Neural progenitor cell (in vitro differentiated cells): Measurements from ENCODE around the gene IQSEC2. TPM values are rescaled to one million over a fixed set of nuclear protein-coding genes. Genes with fewer than 3 reads are reported as not detected.

Experiments used
- DNase-seq: peaks from one replicate; pipeline ENCODE4 v3.0.0-alpha.2; 2016; ENCODE audit warnings: low spot score
- H2AFZ ChIP-seq: fragments of 200-600 bp; sonication (generic); replicated peaks from 2 replicates; pipeline ENCODE4 v1.6.1; 2016; ENCODE audit warnings: antibody characterized with exemption
- H3F3A ChIP-seq: fragments of 200-600 bp; sonication (generic); 2 replicates; pipeline ENCODE4 v1.6.1; 2016; ENCODE audit warnings: antibody characterized with exemption, low read depth
- H3K27ac ChIP-seq: fragments of 200-600 bp; sonication (generic); 2 replicates; pipeline ENCODE4 v1.5.1; 2016; ENCODE audit warnings: mild to moderate bottlenecking
- H3K27me3 ChIP-seq: fragments of 200-600 bp; sonication (generic); 2 replicates; pipeline ENCODE4 v1.6.1; 2016; ENCODE audit warnings: mild to moderate bottlenecking, moderate library complexity
- H3K36me3 ChIP-seq: fragments of 200-600 bp; sonication (generic); 2 replicates; pipeline ENCODE4 v1.5.1; 2016
- H3K4me1 ChIP-seq: fragments of 200-600 bp; sonication (generic); 2 replicates; pipeline ENCODE4 v1.6.1; 2016; ENCODE audit warnings: mixed run types
- H3K4me2 ChIP-seq: fragments of 200-600 bp; sonication (generic); 2 replicates; pipeline ENCODE4 v1.6.1; 2016
- H3K4me3 ChIP-seq: fragments of 200-600 bp; sonication (generic); 2 replicates; pipeline ENCODE4 v1.5.1; 2016
- H3K79me2 ChIP-seq: fragments of 200-600 bp; sonication (generic); 2 replicates; pipeline ENCODE4 v1.6.1; 2016; ENCODE audit warnings: low read depth
- H3K9ac ChIP-seq: fragments of 200-600 bp; sonication (generic); 2 replicates; pipeline ENCODE4 v1.6.1; 2016
- H3K9me3 ChIP-seq: fragments of 200-600 bp; sonication (generic); 2 replicates; pipeline ENCODE4 v1.5.1; 2016; ENCODE audit warnings: low read depth
- H4K20me1 ChIP-seq: fragments of 200-600 bp; sonication (generic); 2 replicates; pipeline ENCODE4 v1.6.1; 2016; ENCODE audit warnings: low read depth
- H3K27ac Mint-ChIP-seq: 3 replicates; pipeline ENCODE4 v1.8.0; 2021; ENCODE audit warnings: mixed read lengths
- H3K27me3 Mint-ChIP-seq: 2 replicates; pipeline ENCODE4 v1.8.0; 2022; ENCODE audit warnings: low read depth, mild to moderate bottlenecking, inconsistent platforms, moderate library complexity, mixed read lengths; ENCODE audit not compliant: insufficient read depth
- H3K36me3 Mint-ChIP-seq: 3 replicates; pipeline ENCODE4 v1.8.0; 2021; ENCODE audit warnings: mixed read lengths
- H3K4me1 Mint-ChIP-seq: 3 replicates; pipeline ENCODE4 v1.8.0; 2021; ENCODE audit warnings: mixed read lengths
- H3K4me3 Mint-ChIP-seq: 3 replicates; pipeline ENCODE4 v1.8.0; 2021; ENCODE audit warnings: mild to moderate bottlenecking, moderate library complexity, mixed read lengths
- H3K9me3 Mint-ChIP-seq: 3 replicates; pipeline ENCODE4 v1.8.0; 2020; ENCODE audit warnings: mixed read lengths
- CTCF ChIP-seq: fragments of 200-600 bp; sonication (generic); IDR thresholded peaks from 2 replicates; pipeline ENCODE4 v1.5.1; 2017; ENCODE audit warnings: antibody characterized with exemption, mild to moderate bottlenecking
- EZH2 ChIP-seq: fragments of 200-600 bp; sonication (generic); IDR thresholded peaks from 2 replicates; pipeline ENCODE4 v1.6.1; 2017; ENCODE audit warnings: antibody characterized with exemption, mild to moderate bottlenecking, moderate library complexity
- EZH2phosphoT487 ChIP-seq: fragments of 200-600 bp; sonication (generic); IDR thresholded peaks from 2 replicates; pipeline ENCODE4 v1.6.1; 2017; ENCODE audit warnings: antibody characterized with exemption
- total RNA-seq: library from RNA; depleted of rRNA; stranded (reverse); fragments of >200 nt; gene quantifications from 2 replicates; pipeline ENCODE4 v1.2.3, GENCODE V29; 2015; ENCODE audit warnings: low replicate concordance

The IQSEC2 gene
- total RNA-seq, 1 donor from 2014 or later: 3.5 TPM

DNA sequence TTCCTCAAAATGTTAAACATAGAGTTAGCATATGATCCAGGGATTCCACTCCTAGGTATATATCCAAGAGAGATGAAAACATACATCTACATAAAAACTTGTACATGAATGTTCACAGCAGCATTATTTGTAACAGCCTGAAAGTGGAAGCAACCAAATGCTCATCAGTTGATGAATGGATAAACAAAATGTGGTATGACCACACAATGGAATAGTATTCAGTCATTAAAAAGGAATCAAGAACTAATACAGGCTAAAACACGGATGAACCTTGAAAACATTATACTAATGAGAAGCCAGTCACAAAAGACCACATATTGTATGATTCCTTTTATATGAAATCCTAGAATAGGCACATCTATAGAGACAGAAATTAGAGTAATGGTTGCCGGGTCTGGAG is 42.7 kb upstream of the IQSEC2 start:
- Histone ChIP-seq H2AFZ (no peak overlapping the region), H3K27me3 (peaks cover 60% of the 10 kb centered on the region), H3K4me1 (no peaks in the 10 kb centered on the region), H3K4me2 (no peak overlapping the region), H3K27ac (no peak overlapping the region), H3K4me3 (no peak overlapping the region), H3K79me2 (no peaks in the 10 kb centered on the region), H4K20me1 (no peaks in the 10 kb centered on the region), H3F3A (no peaks in the 10 kb centered on the region), H3K9ac (no peak overlapping the region), H3K9me3 (peaks cover 4% of the 10 kb centered on the region), H3K36me3 (no peaks in the 10 kb centered on the region)
- Mint-ChIP-seq H3K4me3 (no peak overlapping the region), H3K9me3 (peaks cover 21% of the 10 kb centered on the region), H3K4me1 (peaks cover 20% of the 10 kb centered on the region), H3K36me3 (no peaks in the 10 kb centered on the region), H3K27ac (no peak overlapping the region), H3K27me3 (peaks cover 16% of the 10 kb centered on the region)
- TF ChIP-seq EZH2phosphoT487 (no peak), EZH2 (no peak), CTCF (no peak)
- no peak for DNase-seq

DNA sequence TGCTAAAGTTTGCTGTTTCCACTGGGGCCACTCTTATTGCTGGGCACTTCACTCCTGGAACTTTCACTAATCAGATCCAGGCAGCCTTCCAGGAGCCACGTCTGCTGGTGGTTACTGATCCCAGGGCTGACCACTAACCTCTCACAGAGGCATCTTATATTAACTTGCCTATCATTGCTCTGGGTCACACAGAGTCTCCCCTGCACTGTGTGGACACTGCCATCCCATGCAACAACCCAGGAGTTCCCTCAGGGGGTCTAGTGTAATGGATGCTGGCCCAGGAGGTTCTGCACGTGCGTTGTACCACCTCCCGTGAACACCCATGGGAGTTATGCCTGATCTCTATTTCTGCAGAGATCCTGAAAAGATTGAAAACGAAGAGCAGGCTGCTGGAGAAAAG is 41.8 kb upstream of the IQSEC2 start:
- no peaks in the 10 kb centered on the region for H3K36me3 Mint-ChIP-seq
- no peak overlapping the region for H3K27ac ChIP-seq
- H3K27me3 Mint-ChIP-seq: peaks cover 21% of the 10 kb centered on the region

DNA sequence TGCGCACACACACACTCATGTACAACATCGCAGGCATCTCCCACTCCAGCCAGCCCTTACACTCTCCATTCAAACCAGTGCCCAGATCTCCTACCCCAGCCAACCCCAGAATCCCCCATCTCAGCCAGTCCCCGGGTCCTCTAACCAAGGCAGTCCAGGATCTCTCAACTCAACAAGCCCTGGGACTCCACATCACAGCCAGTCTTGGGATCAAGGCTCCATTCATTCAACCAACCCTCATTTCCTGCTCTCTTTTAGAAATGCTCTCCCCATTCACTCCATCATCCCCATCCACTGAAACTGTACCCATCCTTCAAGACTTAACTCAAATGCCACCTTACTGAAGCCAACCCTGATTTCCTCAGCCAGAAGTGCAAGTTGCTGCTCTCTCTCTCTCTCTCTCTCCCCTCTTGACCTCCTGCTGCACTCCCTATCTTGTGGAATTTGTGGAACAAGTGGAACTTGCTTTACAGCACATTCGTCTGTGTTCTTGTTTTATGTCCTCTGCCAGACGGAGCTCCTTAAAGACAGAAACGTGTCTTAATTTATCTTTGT is 40.6 kb upstream of the IQSEC2 start:
- Histone ChIP-seq H3K27ac (no peak overlapping the region), H3K4me3 (no peak overlapping the region), H3K4me2 (no peak overlapping the region), H3K9ac (no peak overlapping the region), H3K9me3 (peaks cover 4% of the 10 kb centered on the region), H3K36me3 (no peaks in the 10 kb centered on the region), H4K20me1 (no peaks in the 10 kb centered on the region), H3K4me1 (no peaks in the 10 kb centered on the region), H3F3A (no peaks in the 10 kb centered on the region), H3K79me2 (no peaks in the 10 kb centered on the region), H2AFZ (no peak overlapping the region), H3K27me3 (peaks cover 76% of the 10 kb centered on the region)
- Mint-ChIP-seq H3K9me3 (peaks cover 25% of the 10 kb centered on the region), H3K36me3 (no peaks in the 10 kb centered on the region), H3K27me3 (peaks cover 23% of the 10 kb centered on the region), H3K4me1 (peaks cover 18% of the 10 kb centered on the region), H3K4me3 (peak overlapping the region; percentile 85), H3K27ac (no peak overlapping the region)
- no peak for TF ChIP-seq EZH2
- no peak for TF ChIP-seq EZH2phosphoT487
- no peak for TF ChIP-seq CTCF
- no peak for DNase-seq

More for the DNA sequence above, 41.8 kb upstream of the IQSEC2 start:
- Mint-ChIP-seq H3K9me3 (peaks cover 25% of the 10 kb centered on the region), H3K4me1 (peaks cover 16% of the 10 kb centered on the region), H3K27ac (no peak overlapping the region), H3K4me3 (no peak overlapping the region)
- Histone ChIP-seq H2AFZ (no peak overlapping the region), H4K20me1 (no peaks in the 10 kb centered on the region), H3K27me3 (peaks cover 69% of the 10 kb centered on the region), H3K9me3 (peaks cover 4% of the 10 kb centered on the region), H3K9ac (no peak overlapping the region), H3K36me3 (no peaks in the 10 kb centered on the region), H3K4me1 (no peaks in the 10 kb centered on the region), H3K4me2 (no peak overlapping the region), H3K4me3 (no peak overlapping the region), H3F3A (no peaks in the 10 kb centered on the region), H3K79me2 (no peaks in the 10 kb centered on the region)
- TF ChIP-seq EZH2phosphoT487 (no peak), CTCF (no peak), EZH2 (no peak)
- DNase-seq: no peak
